Mesenchymal stem cell (in vitro differentiated cells and primary cell): ENCODE results near the gene PHF5A.

ENCODE experiments used
- DNase-seq: peaks from one replicate; pipeline ENCODE4 v3.0.0-alpha.2; 2013
- H2AFZ ChIP-seq: one replicate; pipeline ENCODE4 v1.6.1; 2013; ENCODE audit warnings: low read depth, mild to moderate bottlenecking, control low read depth, inconsistent platforms, low read length, moderate library complexity
- H2AK5ac ChIP-seq: 2 replicates; pipeline ENCODE4 v1.6.1; 2013; ENCODE audit warnings: low read length, moderate library complexity, mild to moderate bottlenecking, inconsistent platforms; ENCODE audit not compliant: severe bottlenecking
- H2BK120ac ChIP-seq: one replicate; pipeline ENCODE4 v1.6.1; 2013; ENCODE audit warnings: low read depth, mild to moderate bottlenecking, inconsistent platforms, low read length, moderate library complexity
- H2BK12ac ChIP-seq, 2 experiments: one replicate each; pipeline ENCODE4 v1.6.1; 2013; ENCODE audit warnings: inconsistent platforms in 2 of 2, low read length in 2 of 2, mild to moderate bottlenecking in 2 of 2, moderate library complexity in 2 of 2, control low read depth in 1 of 2
- H2BK15ac ChIP-seq: one replicate; pipeline ENCODE4 v1.6.1; 2013; ENCODE audit warnings: mild to moderate bottlenecking, low read depth, inconsistent platforms; ENCODE audit not compliant: poor library complexity, severe bottlenecking
- H2BK5ac ChIP-seq: 2 replicates; pipeline ENCODE4 v1.6.1; 2013; ENCODE audit warnings: low read depth, mild to moderate bottlenecking, low read length, control low read depth, inconsistent platforms; ENCODE audit not compliant: poor library complexity, severe bottlenecking
- H3K14ac ChIP-seq, 2 experiments: one replicate each; pipeline ENCODE4 v1.6.1; 2013; ENCODE audit warnings: inconsistent platforms in 2 of 2, low read length in 2 of 2, control low read depth in 1 of 2, mild to moderate bottlenecking in 1 of 2, moderate library complexity in 1 of 2
- H3K18ac ChIP-seq, 2 experiments: one replicate each; pipeline ENCODE4 v1.6.1; 2013; ENCODE audit warnings: inconsistent platforms in 2 of 2, low read length in 2 of 2, control low read depth in 1 of 2, low read depth in 1 of 2, mild to moderate bottlenecking in 1 of 2
- H3K23ac ChIP-seq, 2 experiments: one replicate each; pipeline ENCODE4 v1.6.1; 2013; ENCODE audit warnings: inconsistent platforms in 2 of 2, low read length in 2 of 2, mild to moderate bottlenecking in 2 of 2, moderate library complexity in 2 of 2, control low read depth in 1 of 2
- H3K27ac ChIP-seq: 2 replicates; pipeline ENCODE4 v1.5.1; 2013; ENCODE audit warnings: mild to moderate bottlenecking, moderate library complexity, low read length, control low read depth, inconsistent platforms; ENCODE audit not compliant: poor library complexity, severe bottlenecking
- H3K27me3 ChIP-seq, 2 experiments: 2 replicates each; pipeline versions ENCODE4 v1.6.1 to v1.7.0; 2013; ENCODE audit warnings: low read length in 2 of 2, mild to moderate bottlenecking in 2 of 2, moderate library complexity in 2 of 2, control low read depth in 1 of 2, inconsistent platforms in 1 of 2; ENCODE audit not compliant: control insufficient read depth in 1 of 2, insufficient read depth in 1 of 2
- H3K36me3 ChIP-seq, 2 experiments: 2 replicates each; pipeline versions ENCODE4 v1.6.1 to v1.7.0; 2013; ENCODE audit warnings: low read length in 2 of 2, control low read depth in 1 of 2, inconsistent platforms in 1 of 2, low read depth in 1 of 2, mild to moderate bottlenecking in 1 of 2; ENCODE audit not compliant: insufficient read depth in 2 of 2, control insufficient read depth in 1 of 2
- H3K4ac ChIP-seq, 2 experiments: one replicate each; pipeline ENCODE4 v1.6.1; 2013; ENCODE audit warnings: inconsistent platforms in 2 of 2, low read length in 2 of 2, mild to moderate bottlenecking in 2 of 2, moderate library complexity in 2 of 2, control low read depth in 1 of 2, low read depth in 1 of 2
- H3K4me1 ChIP-seq: 2 replicates; pipeline ENCODE4 v1.6.1; 2013; ENCODE audit warnings: low read depth, low read length, control low read depth; ENCODE audit not compliant: control insufficient read depth, insufficient read depth
- H3K4me2 ChIP-seq: 2 replicates; pipeline ENCODE4 v1.6.1; 2013; ENCODE audit warnings: low read length, mild to moderate bottlenecking, inconsistent platforms; ENCODE audit not compliant: poor library complexity, severe bottlenecking
- H3K4me3 ChIP-seq, 2 experiments: 2 replicates each; pipeline versions ENCODE4 v1.5.1 to v1.7.0; 2013; ENCODE audit warnings: low read length in 2 of 2, mild to moderate bottlenecking in 2 of 2, control low read depth in 1 of 2, low read depth in 1 of 2; ENCODE audit not compliant: insufficient read depth in 1 of 2
- H3K79me1 ChIP-seq: replicated peaks from 2 replicates; pipeline ENCODE4 v1.6.1; 2013; ENCODE audit warnings: mild to moderate bottlenecking, control low read depth, low read length, inconsistent platforms; ENCODE audit not compliant: poor library complexity, severe bottlenecking
- H3K9ac ChIP-seq: 2 replicates; pipeline ENCODE4 v1.7.0; 2013; ENCODE audit warnings: mild to moderate bottlenecking, low read length, moderate library complexity
- H3K9me3 ChIP-seq: 2 replicates; pipeline ENCODE4 v1.7.0; 2013; ENCODE audit warnings: mild to moderate bottlenecking, low read length; ENCODE audit not compliant: control insufficient read depth
- H4K8ac ChIP-seq: one replicate; pipeline ENCODE4 v1.6.1; 2013; ENCODE audit warnings: inconsistent platforms, mild to moderate bottlenecking, low read length, moderate library complexity
- H4K91ac ChIP-seq: one replicate; pipeline ENCODE4 v1.6.1; 2013; ENCODE audit warnings: mild to moderate bottlenecking, low read length, inconsistent platforms
- WGBS: methylation state at CpG from one replicate; pipeline ENCODE4 v1.1.7; 2013; ENCODE audit warnings: mixed read lengths; 5-methylcytosine and 5-hydroxymethylcytosine counted together

PHF5A gene

DNA sequence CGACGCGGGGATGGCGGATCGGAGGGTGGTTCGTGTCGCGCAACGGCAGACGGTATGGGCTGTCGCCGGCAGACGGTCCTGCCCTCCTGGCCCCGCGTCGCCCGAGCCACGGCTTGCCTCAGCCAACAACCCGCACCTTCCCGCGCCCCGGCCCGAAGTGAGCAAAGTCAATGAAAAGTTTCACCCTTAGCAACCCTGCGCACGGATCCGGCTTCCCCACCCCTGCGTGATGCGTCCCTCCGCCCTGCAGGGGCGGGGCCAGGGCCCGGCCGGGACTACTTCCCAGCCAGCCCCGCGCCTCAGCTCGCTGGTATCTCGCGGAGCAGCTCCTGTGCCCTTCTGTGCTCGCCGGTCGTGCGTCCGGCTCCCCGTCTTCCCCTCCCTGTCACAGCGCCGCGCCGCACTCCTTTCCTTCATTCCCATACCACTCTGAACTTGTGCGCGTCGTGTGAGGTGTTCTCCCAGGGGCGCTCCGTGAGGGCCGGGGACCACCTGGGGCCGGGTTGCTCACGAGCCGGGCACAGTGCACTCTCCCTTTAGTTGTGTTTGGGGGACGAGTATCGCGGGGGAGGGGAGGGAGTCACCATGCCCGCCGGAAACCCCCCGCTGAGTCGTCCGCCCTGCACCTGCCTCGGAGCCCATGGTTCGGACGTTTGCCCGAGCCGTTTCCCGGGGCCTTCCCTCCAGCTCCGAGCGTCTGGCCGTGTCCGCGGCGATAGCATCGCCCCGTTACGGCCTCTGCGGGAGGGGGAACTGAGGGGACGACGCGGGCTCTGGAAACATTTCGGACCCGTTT is 21.7 kb downstream of the PHF5A start, which contains the start of gene TOB2:
TSS of gene TOB2 (minus strand) at position 163 of the 796 bp plus-strand sequence. CDS start 9,456 bp downstream, outside the sequence.
- Histone ChIP-seq H3K9ac (peak within 1 kb of the TSS; percentile 99), H3K79me1 (no peaks in the 10 kb centered on the region), H3K4me3 (peak within 1 kb of the TSS; percentile 93 to 99), H3K27ac (peak within 1 kb of the TSS; percentile 98), H2AFZ (peak within 1 kb of the TSS; percentile 49), H3K14ac (peak within 1 kb of the TSS; percentile 89 to 99), H4K8ac (peak within 1 kb of the TSS; percentile 97), H3K4ac (peak within 1 kb of the TSS; percentile 90 to 95), H2BK15ac (peak within 1 kb of the TSS; percentile 98), H4K91ac (peak within 1 kb of the TSS; percentile 79), H2BK12ac (peak within 1 kb of the TSS in 1 of 2 experiments; percentile 72), H3K4me2 (peak within 1 kb of the TSS; percentile 89), H3K23ac (peak within 1 kb of the TSS in 1 of 2 experiments; percentile 99), H2BK5ac (peak within 1 kb of the TSS; percentile 57), H3K4me1 (peaks cover 7% of the 10 kb centered on the region), H3K36me3 (peaks cover 7 to 9% of the 10 kb centered on the region in 2 experiments), H3K27me3 (no peaks in the 10 kb centered on the region), H2BK120ac (peak within 1 kb of the TSS; percentile 97), H3K18ac (peak within 1 kb of the TSS; percentile 78 to 98), H2AK5ac (peak within 1 kb of the TSS; percentile 62), H3K9me3 (no peaks in the 10 kb centered on the region)
- under 1% methylated on average over 81 of the region's 85 CpGs for WGBS
- peak; percentile 96 for DNase-seq

DNA sequence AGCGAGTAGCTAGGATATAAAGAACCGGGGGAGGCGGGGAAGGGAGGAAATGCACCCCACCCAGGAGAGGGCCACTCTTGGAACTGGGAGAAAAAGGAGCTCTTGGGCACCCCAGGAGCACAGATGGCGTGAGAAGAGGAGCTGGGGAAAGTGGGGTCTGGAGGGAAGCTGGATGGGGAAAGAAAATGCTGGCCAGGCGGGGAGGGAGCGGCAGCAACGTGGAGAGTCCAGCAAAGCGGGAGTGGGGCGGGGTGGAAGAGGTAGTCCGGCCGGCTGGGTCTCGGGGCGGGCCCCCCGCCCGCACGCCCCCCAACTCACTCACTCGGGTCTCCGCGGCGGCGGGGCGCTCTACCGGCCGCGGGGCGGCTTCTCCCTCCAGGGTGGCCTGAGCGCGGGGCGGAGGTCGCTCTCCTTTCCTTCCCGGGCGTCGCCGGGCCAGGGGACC is 22.4 kb downstream of the PHF5A start:
- Histone ChIP-seq H3K4me3 (peak overlapping the region; percentile 93 to 99), H3K79me1 (no peaks in the 10 kb centered on the region), H2BK5ac (peak overlapping the region; percentile 22), H3K27me3 (no peaks in the 10 kb centered on the region), H3K27ac (peak overlapping the region; percentile 81), H3K4me2 (peak overlapping the region; percentile 89), H4K8ac (peak overlapping the region; percentile 65), H3K23ac (peak overlapping the region in 1 of 2 experiments; percentile 85), H2AFZ (no peak overlapping the region), H2AK5ac (no peak overlapping the region), H3K14ac (peak overlapping the region; percentile 77 to 99), H2BK15ac (peak overlapping the region; percentile 55), H2BK120ac (peak overlapping the region; percentile 81), H4K91ac (no peak overlapping the region), H3K18ac (peak overlapping the region; percentile 40 to 97), H3K9ac (peak overlapping the region; percentile 99), H3K9me3 (no peaks in the 10 kb centered on the region), H3K36me3 (peaks cover 7 to 9% of the 10 kb centered on the region in 2 experiments), H3K4ac (peak overlapping the region; percentile 83 to 90), H3K4me1 (peaks cover 7% of the 10 kb centered on the region), H2BK12ac (no peak overlapping the region)
- 0% methylated on average over 17 of the region's 34 CpGs for WGBS
- peak; percentile 18 for DNase-seq

DNA sequence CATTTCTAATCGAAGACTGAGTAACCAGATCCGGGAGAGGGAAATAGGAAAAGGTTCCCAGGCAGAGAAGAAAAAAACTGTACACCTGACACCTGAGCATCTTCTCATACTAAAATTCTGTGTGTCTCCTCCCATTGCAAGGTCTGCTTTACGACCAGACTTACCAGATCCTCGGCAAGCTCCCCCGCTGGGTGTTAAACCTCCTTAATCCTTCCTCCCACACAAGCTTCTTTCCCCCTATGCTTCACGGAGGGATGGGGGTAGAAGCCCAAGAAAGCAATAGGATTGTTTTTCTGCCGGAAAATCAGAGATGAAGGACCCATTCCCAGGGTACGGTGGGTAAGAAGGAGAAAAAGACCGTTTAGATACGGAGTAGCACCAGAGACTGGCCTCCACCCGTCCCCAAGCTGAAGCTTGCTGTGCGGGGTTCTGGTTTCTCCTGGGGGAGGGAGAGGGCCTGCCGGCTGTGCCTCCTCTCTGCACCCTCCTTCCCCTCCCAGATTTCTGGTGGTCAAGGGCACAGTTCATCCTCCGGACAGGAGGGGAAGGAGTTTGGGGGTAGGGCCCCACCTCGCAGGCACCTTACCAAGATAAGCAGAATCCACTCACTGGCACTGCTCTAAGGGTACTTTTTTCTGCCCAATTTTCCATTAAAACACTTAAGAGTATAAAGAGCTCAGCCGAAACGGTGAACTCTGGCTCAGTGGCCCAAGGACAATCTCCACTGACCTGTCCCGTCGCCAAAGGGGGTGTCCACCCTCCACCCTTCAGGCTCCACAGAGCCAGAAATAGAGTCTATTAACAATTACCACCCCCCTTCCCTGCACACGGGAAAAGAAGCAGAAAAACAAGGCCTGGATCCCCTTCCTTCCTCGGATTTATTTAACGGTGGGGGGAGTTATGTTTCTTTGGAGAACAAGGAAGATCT is 23.1 kb downstream of the PHF5A start:
- DNase-seq = peak; percentile 34
- H3K23ac ChIP-seq = peak overlapping the region in 1 of 2 experiments; percentile 86
- peaks cover 9% of the 10 kb centered on the region for H3K4me1 ChIP-seq
- peak overlapping the region; percentile 22 for H2BK5ac ChIP-seq
- H3K4me2 ChIP-seq = peak overlapping the region; percentile 89
- no peak overlapping the region for H4K8ac ChIP-seq
- no peak overlapping the region for H4K91ac ChIP-seq
- peak overlapping the region; percentile 52 to 85 for H3K4ac ChIP-seq
- peak overlapping the region; percentile 77 to 99 for H3K14ac ChIP-seq
- whole genome bisulfite sequencing = under 1% methylated on average over 18 of the region's 22 CpGs
- peak overlapping the region; percentile 53 for H2BK15ac ChIP-seq
- H2BK12ac ChIP-seq = peak overlapping the region in 1 of 2 experiments; percentile 35
- H3K18ac ChIP-seq = peak overlapping the region; percentile 40 to 97
- no peaks in the 10 kb centered on the region for H3K79me1 ChIP-seq
- H3K27me3 ChIP-seq = no peaks in the 10 kb centered on the region
- peak overlapping the region; percentile 93 to 99 for H3K4me3 ChIP-seq
- H3K9ac ChIP-seq = peak overlapping the region; percentile 99
- peaks cover 9 to 10% of the 10 kb centered on the region in 2 experiments for H3K36me3 ChIP-seq
- peak overlapping the region; percentile 81 for H3K27ac ChIP-seq
- peak overlapping the region; percentile 62 for H2AK5ac ChIP-seq
- H2AFZ ChIP-seq = no peak overlapping the region
- H3K9me3 ChIP-seq = no peaks in the 10 kb centered on the region
- peak overlapping the region; percentile 81 for H2BK120ac ChIP-seq
